Fibroblast of pulmonary artery (primary cell): ENCODE measurements around the gene SMYD1.
A peak's percentile ranks its signal among the peaks of the same experiment; 100 is the strongest.

ENCODE experiments used
- DNase-seq: peaks from one replicate; pipeline ENCODE4 v3.0.0-alpha.2; 2010; ENCODE audit warnings: low read depth
- H3K4me3 ChIP-seq: replicated peaks from 2 replicates; pipeline ENCODE4 v1.5.1; 2011; ENCODE audit warnings: low read depth, mild to moderate bottlenecking, control low read depth, low read length, moderate library complexity
- TF ChIP-seq, protein P1 (sequence below): IDR thresholded peaks from 2 replicates; pipeline ENCODE4 v1.5.1; 2011; ENCODE audit warnings: mild to moderate bottlenecking, control low read depth, low read length, inconsistent platforms; ENCODE audit errors: missing control alignments

Gene SMYD1

DNA sequence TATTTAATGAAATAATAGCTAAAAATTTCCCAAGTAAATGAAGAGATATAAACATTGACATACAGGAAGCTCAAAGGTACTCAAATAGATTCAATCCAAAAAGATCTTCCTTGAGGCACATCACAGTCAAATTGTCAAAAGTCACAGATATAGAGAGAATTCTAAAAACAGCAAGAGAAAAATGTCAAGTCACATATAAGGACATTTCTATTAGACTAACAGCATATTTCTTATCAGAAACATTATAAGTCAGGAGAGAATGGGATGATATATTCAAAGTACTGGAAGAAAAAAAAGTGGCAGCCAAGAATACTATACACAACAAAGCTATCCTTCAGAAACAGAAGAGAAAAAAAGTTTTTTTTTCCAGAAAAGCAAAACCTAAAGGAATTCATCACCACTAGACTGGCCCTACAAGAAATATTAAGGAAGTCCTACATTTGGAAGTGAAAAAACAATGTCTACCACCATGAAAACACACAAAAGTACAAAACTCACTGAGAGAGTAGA, 81.4 kb downstream of the SMYD1 start:
- DNase-seq: no peak
- TF ChIP-seq, protein P1, sequence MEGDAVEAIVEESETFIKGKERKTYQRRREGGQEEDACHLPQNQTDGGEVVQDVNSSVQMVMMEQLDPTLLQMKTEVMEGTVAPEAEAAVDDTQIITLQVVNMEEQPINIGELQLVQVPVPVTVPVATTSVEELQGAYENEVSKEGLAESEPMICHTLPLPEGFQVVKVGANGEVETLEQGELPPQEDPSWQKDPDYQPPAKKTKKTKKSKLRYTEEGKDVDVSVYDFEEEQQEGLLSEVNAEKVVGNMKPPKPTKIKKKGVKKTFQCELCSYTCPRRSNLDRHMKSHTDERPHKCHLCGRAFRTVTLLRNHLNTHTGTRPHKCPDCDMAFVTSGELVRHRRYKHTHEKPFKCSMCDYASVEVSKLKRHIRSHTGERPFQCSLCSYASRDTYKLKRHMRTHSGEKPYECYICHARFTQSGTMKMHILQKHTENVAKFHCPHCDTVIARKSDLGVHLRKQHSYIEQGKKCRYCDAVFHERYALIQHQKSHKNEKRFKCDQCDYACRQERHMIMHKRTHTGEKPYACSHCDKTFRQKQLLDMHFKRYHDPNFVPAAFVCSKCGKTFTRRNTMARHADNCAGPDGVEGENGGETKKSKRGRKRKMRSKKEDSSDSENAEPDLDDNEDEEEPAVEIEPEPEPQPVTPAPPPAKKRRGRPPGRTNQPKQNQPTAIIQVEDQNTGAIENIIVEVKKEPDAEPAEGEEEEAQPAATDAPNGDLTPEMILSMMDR: no peak
- H3K4me3 ChIP-seq: no peak overlapping the region

DNA sequence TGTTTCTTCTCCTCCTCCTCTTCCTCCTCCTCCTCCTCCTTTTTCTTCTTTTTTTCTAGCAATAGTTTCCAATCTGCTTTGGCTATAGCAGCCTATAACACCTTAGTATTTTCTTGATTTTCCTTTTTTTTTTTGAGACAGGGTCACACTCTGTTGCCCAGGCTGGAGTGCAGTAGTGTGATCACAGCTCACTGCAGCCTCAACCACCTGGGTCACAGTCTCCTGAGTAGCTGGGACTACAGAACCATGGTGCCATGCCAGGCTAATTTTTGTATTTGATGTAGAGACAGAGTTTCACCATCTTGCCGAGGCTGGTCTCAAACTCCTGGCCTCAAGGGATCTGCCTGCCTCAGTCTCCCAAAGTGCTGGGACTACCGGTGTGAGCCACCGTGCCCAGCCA, 91.9 kb downstream of the SMYD1 start:
- H3K4me3 ChIP-seq: no peak overlapping the region
- DNase-seq: no peak
- TF ChIP-seq, protein P1: no peak

DNA sequence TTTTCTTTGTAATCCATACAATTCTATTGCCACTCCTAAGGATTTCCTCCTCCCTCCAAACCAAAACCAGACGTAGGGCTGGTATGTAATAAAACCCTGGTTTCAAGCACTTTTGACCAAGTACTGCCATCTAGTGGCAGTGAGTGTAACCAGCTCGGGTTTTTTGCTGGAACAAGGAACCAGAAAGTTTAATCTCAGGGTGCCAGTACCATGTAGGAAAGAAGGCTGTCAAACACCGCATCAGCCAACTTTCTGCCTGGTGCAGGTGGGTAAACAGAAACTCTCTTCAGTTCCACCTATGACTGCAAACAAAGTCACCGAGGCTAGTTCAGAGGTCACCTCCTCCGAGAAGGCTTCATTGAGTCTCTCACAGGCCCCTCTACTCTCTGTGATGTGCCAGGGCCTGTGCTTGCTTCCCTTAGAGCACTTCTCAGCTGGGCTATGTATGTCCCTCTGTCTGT, 92.4 kb downstream of the SMYD1 start:
- H3K4me3 ChIP-seq: no peak overlapping the region
- peak; percentile 79 for DNase-seq
- TF ChIP-seq, protein P1: peak; percentile 95

DNA sequence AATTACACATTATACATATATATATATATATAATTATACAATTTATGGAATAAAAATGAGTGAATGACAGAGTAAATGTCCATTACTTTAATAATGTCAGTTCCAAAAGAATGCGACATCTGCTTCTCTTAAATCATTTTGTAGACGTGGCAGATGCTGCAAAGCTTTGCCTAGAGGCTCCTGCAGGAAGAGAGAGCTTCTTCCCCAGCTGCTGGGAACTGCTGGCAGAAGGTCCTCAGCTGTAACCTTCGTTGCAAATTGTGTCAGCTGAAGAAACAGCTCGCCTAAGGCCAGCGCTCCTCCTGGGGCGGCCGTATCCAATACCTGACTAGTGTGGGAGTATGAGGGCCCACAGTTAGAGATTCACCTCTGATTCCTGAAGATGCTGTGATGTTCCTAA, 92.9 kb downstream of the SMYD1 start:
- no peak for DNase-seq
- no peak overlapping the region for H3K4me3 ChIP-seq
- TF ChIP-seq, protein P1: no peak

DNA sequence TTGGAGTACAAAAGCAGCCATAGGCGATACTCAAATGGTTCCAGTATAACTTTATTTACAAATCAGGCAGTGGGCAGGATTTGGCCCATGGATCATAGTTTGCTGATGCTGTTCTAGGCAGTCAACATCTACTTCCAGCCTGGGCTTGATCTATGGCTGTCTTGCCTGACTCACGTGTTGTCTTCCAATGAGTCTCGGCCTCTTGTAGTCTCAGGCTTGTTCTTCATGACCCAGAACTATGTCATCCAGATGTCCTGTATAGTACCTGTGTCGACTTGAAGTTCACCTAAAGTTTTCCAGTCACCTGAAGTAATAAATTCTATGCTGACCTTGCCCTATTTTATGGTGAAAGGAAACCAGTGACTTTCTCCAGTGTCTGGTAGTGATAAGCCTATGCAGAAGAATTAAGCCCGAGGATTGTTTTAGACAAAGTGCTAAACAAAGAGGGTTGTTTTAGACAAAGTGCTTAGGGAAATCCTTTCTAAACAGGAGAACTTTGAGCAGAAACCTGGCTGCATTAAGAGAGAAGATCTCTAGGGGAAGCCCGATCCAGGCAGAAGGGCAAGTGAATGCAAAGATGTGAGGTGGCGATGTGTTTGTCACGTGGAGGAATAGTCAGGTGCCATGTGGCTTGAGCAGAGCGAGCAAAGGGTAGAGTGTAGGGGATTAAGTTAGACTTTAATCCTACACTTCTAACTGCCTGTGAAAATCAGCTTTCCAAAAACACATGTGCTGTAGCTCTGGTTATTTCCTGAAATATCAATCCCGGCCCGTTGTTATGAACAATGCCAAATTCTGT, 94.0 kb downstream of the SMYD1 start:
- TF ChIP-seq, protein P1: no peak
- no peak overlapping the region for H3K4me3 ChIP-seq
- DNase-seq: no peak
